ENCODE results near the gene TBCD.

DNA sequence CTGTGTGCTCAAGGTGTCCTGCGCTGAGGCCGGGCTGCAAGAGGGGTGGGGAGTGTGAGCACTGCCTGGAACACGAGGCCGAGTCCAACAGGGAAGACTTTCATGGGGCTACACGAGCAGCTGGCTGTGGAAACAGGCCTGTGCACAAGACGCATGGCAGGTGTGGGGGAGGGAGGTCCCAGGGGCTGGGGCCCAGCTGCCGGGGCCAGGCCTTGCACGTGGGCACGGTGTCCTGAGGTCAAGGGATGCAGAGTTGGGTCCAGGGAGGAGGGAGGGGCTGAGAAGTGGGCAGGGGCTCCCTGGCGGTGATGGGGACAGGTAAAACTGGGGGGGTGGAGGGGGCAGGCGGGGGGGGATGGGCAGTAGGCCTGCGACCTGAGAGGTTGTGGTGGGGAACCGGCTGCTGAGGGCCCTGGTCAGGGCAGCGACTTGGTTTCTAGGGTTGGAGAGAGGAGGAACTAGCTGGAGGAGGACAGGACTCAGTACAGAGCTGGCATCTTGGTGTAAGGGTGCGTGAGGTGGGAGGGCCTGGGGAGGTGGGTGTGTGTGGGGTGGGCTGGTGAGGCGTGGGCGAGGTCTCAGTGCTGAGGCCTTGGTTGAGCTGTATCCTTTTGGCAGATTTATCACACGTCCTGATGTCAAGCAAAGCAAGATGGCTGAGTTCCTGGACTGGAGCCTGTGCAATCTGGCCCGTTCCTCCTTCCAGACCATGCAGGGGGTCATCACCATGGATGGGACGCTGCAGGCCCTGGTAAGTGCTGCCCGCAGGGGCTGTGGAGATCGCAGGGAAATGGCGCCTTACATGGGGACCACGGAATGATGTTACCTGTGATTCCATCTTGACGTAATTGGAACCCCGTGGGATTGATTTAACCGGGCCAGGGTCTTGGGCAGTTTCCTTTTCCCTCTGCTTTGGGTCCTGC is 29.4 kb downstream of the TBCD start:
- no peak for TF ChIP-seq CTCF (IDR thresholded peaks at IDR 0.05)
- no peak for TF ChIP-seq ZFX (IDR thresholded peaks at IDR 0.05; ENCODE audit: borderline replicate concordance)

All from 22Rv1 (cell line).